SK-N-SH treated with all-trans-retinoic acid at 6 μM for 48 hours (cell line): ENCODE data around the gene CCDC39.

ENCODE experiments used
- ATAC-seq: fragments of 200-7000 bp; cut with Tn5 transposase; 3 replicates; pipeline ENCODE4 v1.9.1; 2020; ENCODE audit warnings: mild to moderate bottlenecking, moderate library complexity
- ARNTL ChIP-seq: fragments of 450-650 bp; formaldehyde crosslinking; IDR thresholded peaks from 2 replicates; pipeline ENCODE4 v1.5.0; 2020; ENCODE audit warnings: low read depth, mild to moderate bottlenecking, moderate library complexity, borderline replicate concordance
- BACH2 ChIP-seq: fragments of 250-450 bp; sonication (Bioruptor Pico); IDR thresholded peaks from 2 replicates; pipeline ENCODE4 v1.9.0; 2021; ENCODE audit warnings: mild to moderate bottlenecking, borderline replicate concordance
- CSDC2 ChIP-seq: fragments of 250-450 bp; sonication (Bioruptor Pico); IDR thresholded peaks from 2 replicates; pipeline ENCODE4 v1.5.0; 2020; ENCODE audit warnings: mild to moderate bottlenecking, moderate library complexity
- ESRRG ChIP-seq: fragments of 250-450 bp; sonication (Bioruptor Pico); IDR thresholded peaks from 2 replicates; pipeline ENCODE4 v1.6.1; 2021; ENCODE audit warnings: mild to moderate bottlenecking
- ISL1 ChIP-seq: fragments of 250-450 bp; sonication (Bioruptor Pico); IDR thresholded peaks from 2 replicates; pipeline ENCODE4 v2.1.2; 2022; ENCODE audit warnings: mild to moderate bottlenecking, moderate library complexity
- OSR1 ChIP-seq: fragments of 250-450 bp; sonication (Bioruptor Pico); IDR thresholded peaks from 2 replicates; pipeline ENCODE4 v1.8.0; 2022; ENCODE audit warnings: moderate library complexity, mild to moderate bottlenecking, inconsistent platforms
- PPARA ChIP-seq: fragments of 250-450 bp; sonication (Bioruptor Pico); IDR thresholded peaks from 2 replicates; pipeline ENCODE4 v1.5.0; 2020; ENCODE audit warnings: mild to moderate bottlenecking, borderline replicate concordance
- RARB ChIP-seq: fragments of 250-450 bp; sonication (Bioruptor Pico); IDR thresholded peaks from 2 replicates; pipeline ENCODE4 v1.8.0; 2021; ENCODE audit warnings: mild to moderate bottlenecking, moderate library complexity
- SNAI2 ChIP-seq: fragments of 250-450 bp; sonication (Bioruptor Pico); IDR thresholded peaks from 2 replicates; pipeline ENCODE4 v1.5.0; 2020; ENCODE audit warnings: mild to moderate bottlenecking, moderate library complexity
- ZC3H10 ChIP-seq: fragments of 250-450 bp; sonication (Bioruptor Pico); IDR thresholded peaks from 2 replicates; pipeline ENCODE4 v1.5.1; 2021; ENCODE audit warnings: mild to moderate bottlenecking, moderate library complexity
- ZFP3 ChIP-seq: fragments of 250-450 bp; sonication (Bioruptor Pico); IDR thresholded peaks from 2 replicates; pipeline ENCODE4 v1.5.0; 2020; ENCODE audit warnings: mild to moderate bottlenecking, moderate library complexity
- ZFP30 ChIP-seq: fragments of 450-650 bp; formaldehyde crosslinking; IDR thresholded peaks from 2 replicates; pipeline ENCODE4 v1.5.0; 2022; ENCODE audit warnings: mild to moderate bottlenecking, moderate library complexity
- ZNF565 ChIP-seq: fragments of 450-650 bp; formaldehyde crosslinking; conservative IDR thresholded peaks from 2 replicates; pipeline ENCODE4 v1.5.0; 2020; ENCODE audit warnings: low read depth, mild to moderate bottlenecking, moderate library complexity
- TF ChIP-seq, protein P1 (sequence below): fragments of 250-450 bp; sonication (Bioruptor Pico); IDR thresholded peaks from 2 replicates; pipeline ENCODE4 v1.5.0; 2020; ENCODE audit warnings: mild to moderate bottlenecking, moderate library complexity
- TF ChIP-seq, protein P2 (sequence below): fragments of 250-450 bp; sonication (Bioruptor Pico); IDR thresholded peaks from 2 replicates; pipeline ENCODE4 v1.5.1; 2020; ENCODE audit warnings: low read depth, mild to moderate bottlenecking, moderate library complexity
- TF ChIP-seq, protein P3 (sequence below): fragments of 250-450 bp; sonication (Bioruptor Pico); IDR thresholded peaks from 2 replicates; pipeline ENCODE4 v1.5.1; 2021; ENCODE audit warnings: mild to moderate bottlenecking, moderate library complexity
- TF ChIP-seq, protein P4 (sequence below): fragments of 250-450 bp; sonication (Bioruptor Pico); IDR thresholded peaks from 2 replicates; pipeline ENCODE4 v1.8.0; 2021; ENCODE audit warnings: low read depth, mild to moderate bottlenecking, moderate library complexity, borderline replicate concordance

CCDC39 gene

DNA sequence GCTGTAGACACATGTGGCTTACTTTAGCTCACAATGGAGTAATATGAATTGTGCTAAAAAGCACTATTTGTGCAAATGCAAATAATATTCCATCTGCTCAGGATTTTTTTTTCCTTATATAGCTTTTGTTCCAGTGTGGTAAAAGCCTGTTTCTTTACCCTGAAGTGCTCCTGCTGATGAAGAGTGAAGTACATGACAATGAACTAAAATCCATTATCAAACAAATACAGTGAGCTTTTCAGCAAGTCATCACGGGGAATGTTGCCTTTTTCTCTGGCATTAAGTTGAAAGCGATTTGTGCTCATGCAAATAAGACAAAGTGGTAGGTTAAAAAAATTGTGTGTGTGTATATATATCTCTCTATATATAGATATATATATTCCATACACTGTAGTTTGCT, 28.6 kb upstream of the CCDC39 start:
- ATAC-seq: no peak
- no peak for TF ChIP-seq OSR1
- TF ChIP-seq, protein P1, sequence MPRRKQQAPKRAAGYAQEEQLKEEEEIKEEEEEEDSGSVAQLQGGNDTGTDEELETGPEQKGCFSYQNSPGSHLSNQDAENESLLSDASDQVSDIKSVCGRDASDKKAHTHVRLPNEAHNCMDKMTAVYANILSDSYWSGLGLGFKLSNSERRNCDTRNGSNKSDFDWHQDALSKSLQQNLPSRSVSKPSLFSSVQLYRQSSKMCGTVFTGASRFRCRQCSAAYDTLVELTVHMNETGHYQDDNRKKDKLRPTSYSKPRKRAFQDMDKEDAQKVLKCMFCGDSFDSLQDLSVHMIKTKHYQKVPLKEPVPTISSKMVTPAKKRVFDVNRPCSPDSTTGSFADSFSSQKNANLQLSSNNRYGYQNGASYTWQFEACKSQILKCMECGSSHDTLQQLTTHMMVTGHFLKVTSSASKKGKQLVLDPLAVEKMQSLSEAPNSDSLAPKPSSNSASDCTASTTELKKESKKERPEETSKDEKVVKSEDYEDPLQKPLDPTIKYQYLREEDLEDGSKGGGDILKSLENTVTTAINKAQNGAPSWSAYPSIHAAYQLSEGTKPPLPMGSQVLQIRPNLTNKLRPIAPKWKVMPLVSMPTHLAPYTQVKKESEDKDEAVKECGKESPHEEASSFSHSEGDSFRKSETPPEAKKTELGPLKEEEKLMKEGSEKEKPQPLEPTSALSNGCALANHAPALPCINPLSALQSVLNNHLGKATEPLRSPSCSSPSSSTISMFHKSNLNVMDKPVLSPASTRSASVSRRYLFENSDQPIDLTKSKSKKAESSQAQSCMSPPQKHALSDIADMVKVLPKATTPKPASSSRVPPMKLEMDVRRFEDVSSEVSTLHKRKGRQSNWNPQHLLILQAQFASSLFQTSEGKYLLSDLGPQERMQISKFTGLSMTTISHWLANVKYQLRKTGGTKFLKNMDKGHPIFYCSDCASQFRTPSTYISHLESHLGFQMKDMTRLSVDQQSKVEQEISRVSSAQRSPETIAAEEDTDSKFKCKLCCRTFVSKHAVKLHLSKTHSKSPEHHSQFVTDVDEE (CRISPR knock-in tag): no peak
- no peak for TF ChIP-seq PPARA
- no peak for TF ChIP-seq ZFP30 (CRISPR knock-in tag)
- no peak for TF ChIP-seq ZFP3 (CRISPR knock-in tag)
- TF ChIP-seq RARB (CRISPR knock-in tag): no peak
- TF ChIP-seq ARNTL: no peak
- TF ChIP-seq ISL1 (CRISPR knock-in tag): no peak
- TF ChIP-seq ZNF565 (CRISPR knock-in tag): no peak

DNA sequence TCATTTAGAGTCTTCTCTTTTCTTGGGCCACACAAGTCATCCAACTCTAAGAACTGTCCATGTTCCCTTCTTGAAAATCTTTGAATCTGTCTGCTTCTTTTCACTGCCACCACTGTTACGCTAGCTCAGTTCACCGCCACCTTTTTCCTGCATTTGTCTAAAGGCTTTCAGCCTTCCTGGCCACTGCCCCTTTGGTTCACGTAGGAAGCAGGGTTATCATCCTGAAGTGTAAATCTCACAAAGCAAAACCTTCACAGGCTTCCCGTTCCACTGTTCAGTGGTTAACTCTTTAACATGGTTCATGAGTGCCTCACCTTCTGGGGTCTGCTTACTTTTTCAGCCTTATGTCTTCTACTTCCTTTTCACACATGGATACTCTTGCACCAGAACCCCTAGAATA, 26.3 kb upstream of the CCDC39 start:
- TF ChIP-seq, protein P1 (CRISPR knock-in tag): no peak
- no peak for TF ChIP-seq SNAI2 (CRISPR knock-in tag)
- TF ChIP-seq CSDC2: no peak
- no peak for TF ChIP-seq PPARA
- TF ChIP-seq, protein P2, sequence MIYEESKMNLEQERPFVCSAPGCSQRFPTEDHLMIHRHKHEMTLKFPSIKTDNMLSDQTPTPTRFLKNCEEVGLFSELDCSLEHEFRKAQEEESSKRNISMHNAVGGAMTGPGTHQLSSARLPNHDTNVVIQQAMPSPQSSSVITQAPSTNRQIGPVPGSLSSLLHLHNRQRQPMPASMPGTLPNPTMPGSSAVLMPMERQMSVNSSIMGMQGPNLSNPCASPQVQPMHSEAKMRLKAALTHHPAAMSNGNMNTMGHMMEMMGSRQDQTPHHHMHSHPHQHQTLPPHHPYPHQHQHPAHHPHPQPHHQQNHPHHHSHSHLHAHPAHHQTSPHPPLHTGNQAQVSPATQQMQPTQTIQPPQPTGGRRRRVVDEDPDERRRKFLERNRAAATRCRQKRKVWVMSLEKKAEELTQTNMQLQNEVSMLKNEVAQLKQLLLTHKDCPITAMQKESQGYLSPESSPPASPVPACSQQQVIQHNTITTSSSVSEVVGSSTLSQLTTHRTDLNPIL: no peak
- TF ChIP-seq, protein P3, sequence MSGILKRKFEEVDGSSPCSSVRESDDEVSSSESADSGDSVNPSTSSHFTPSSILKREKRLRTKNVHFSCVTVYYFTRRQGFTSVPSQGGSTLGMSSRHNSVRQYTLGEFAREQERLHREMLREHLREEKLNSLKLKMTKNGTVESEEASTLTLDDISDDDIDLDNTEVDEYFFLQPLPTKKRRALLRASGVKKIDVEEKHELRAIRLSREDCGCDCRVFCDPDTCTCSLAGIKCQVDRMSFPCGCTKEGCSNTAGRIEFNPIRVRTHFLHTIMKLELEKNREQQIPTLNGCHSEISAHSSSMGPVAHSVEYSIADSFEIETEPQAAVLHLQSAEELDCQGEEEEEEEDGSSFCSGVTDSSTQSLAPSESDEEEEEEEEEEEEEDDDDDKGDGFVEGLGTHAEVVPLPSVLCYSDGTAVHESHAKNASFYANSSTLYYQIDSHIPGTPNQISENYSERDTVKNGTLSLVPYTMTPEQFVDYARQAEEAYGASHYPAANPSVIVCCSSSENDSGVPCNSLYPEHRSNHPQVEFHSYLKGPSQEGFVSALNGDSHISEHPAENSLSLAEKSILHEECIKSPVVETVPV (CRISPR knock-in tag): no peak
- no peak for TF ChIP-seq RARB (CRISPR knock-in tag)
- no peak for TF ChIP-seq ZC3H10 (CRISPR knock-in tag)
- ATAC-seq: no peak

DNA sequence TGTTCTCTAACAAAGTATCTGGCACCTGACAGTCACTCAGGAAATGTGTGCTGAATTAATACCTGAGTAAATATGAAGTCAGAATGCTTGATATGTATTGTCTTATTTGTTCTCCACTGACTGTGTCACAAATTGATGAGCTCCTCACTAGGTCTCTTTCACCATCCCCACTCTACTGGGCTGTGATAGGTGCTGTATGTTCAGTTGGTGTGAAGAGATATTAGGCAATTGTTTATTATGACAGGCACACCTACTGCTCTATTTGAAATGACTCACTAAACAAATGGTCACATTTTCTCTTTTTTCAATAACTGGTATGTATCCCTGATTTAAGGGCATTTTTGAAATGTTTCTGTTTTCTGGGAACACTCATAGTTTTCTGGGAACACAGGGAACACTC, 25.2 kb upstream of the CCDC39 start:
- TF ChIP-seq SNAI2 (CRISPR knock-in tag) (no peak), BACH2 (CRISPR knock-in tag) (no peak), ZC3H10 (CRISPR knock-in tag) (no peak), ZNF565 (CRISPR knock-in tag) (no peak), ESRRG (CRISPR knock-in tag) (no peak), OSR1 (no peak)
- TF ChIP-seq, protein P4, sequence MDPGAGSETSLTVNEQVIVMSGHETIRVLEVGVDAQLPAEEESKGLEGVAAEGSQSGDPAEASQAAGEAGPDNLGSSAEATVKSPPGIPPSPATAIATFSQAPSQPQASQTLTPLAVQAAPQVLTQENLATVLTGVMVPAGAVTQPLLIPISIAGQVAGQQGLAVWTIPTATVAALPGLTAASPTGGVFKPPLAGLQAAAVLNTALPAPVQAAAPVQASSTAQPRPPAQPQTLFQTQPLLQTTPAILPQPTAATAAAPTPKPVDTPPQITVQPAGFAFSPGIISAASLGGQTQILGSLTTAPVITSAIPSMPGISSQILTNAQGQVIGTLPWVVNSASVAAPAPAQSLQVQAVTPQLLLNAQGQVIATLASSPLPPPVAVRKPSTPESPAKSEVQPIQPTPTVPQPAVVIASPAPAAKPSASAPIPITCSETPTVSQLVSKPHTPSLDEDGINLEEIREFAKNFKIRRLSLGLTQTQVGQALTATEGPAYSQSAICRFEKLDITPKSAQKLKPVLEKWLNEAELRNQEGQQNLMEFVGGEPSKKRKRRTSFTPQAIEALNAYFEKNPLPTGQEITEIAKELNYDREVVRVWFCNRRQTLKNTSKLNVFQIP (CRISPR knock-in tag): no peak
- TF ChIP-seq, protein P1 (CRISPR knock-in tag): no peak
- TF ChIP-seq, protein P3 (CRISPR knock-in tag): no peak
- TF ChIP-seq, all 23 proteins: peak for 0
- no peak for ATAC-seq
